NCI-H524 (cell line): Measurements from ENCODE around the gene ADGRD1.

Experiments used
- DNase-seq, 2 experiments: peaks; one replicate each; lab custom pipeline; 2025; lab: John Stamatoyannopoulos, UW

Gene ADGRD1

DNA sequence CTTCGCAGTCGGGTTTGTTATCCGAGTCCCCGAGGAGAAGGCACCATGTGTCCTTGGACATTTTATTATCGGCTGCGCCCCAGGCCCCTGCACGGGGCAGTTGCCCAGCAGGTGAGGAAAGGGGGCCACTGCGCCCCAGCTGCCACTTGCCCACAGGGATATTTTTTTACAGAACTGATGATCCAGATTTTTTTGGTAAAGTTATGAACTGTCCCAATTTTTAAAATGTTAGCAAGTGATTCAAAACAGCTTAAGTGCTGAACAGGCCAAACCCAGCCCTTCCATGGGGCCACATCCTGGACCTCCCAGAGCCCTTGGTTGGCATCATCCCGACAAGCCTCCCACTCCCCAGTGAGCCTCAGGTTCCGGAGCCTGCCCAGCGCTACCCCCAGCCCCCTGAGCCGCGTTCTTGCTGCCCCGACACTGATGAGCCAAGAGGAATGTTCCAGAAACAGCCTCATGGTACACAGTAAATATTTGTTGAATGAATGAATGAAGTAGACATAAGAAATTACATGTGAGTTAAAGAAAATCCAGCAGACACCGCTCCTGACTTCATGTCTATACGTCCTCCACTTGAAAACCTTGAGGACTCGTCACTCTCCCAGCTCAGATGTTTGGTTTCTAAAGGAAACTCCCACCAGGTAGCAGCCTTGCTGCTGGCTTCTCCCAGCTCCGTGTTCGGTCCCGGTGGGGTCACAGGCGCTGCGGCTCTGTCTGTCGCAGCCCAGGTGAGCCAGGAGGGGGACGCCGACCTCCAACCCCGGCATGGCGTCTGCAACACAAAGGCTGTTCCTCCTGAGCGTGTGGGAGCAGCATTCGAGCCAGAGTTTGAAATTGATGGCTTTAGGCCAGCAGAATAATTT is 88.5 kb downstream of the ADGRD1 start:
- DNase-seq: no peak

DNA sequence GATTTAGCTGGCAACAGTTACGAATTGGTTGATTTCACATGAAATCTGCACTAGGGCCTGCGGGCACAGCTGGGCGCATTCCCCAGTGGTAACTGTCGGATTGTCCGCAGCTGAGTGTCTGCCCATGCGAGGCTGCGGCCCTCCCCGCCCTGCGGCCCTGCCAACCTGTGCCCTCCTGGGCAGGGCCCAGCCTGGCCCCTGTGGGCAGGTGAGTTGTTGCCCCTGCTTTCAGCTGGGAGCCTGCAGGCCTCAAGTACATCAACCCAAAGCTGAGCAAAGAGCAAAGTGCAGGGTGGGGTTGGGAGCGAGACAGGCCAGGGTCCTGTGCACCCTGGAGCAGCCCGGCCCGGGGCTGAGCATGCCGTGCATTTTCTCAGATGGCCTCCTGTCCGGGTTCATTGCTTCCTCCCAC is 89.1 kb downstream of the ADGRD1 start:
- no peak for DNase-seq

DNA sequence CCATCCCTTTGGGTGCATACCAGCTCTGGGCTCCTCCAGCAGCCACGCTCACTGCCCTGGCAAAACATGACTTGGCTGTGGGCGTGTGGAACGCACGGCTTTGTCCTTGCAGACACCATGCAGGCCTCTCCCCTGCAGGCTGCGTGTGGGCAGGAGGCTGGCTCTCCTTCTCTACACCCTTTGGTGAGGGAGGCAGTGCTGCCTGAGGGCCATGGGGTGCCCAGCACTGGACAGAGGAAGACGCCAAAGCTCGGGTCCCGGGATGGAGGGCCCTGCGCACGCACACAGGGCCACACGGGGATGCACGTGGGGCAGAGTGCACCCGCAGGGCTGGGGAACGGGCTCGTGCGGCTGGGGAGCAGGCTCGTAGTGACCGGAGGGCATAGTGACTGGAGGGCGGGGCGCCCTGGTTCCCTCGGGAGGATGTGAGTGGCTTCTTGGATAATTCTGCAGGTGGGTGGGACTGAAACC is 89.7 kb downstream of the ADGRD1 start:
- DNase-seq: no peak

DNA sequence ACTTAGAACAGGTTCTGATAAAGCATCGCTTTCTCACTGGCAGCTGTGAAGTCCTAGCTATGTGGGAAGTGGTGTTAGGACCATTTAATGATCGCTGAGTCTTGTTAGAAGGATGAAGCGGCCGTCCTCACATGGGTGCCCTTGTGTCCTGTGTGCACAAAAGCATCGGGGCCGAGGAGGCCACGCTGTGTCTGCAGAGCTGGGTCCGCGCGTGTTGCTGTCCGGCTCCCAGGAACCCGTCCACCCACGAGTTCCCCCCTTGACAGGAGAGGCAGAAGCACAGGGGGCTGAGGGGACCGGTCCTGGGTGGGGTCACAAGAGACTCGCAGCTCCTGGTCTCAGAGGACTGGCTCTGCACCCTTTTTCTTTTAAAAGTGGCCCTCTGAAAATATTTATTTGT is 90.4 kb downstream of the ADGRD1 start:
- no peak for DNase-seq

DNA sequence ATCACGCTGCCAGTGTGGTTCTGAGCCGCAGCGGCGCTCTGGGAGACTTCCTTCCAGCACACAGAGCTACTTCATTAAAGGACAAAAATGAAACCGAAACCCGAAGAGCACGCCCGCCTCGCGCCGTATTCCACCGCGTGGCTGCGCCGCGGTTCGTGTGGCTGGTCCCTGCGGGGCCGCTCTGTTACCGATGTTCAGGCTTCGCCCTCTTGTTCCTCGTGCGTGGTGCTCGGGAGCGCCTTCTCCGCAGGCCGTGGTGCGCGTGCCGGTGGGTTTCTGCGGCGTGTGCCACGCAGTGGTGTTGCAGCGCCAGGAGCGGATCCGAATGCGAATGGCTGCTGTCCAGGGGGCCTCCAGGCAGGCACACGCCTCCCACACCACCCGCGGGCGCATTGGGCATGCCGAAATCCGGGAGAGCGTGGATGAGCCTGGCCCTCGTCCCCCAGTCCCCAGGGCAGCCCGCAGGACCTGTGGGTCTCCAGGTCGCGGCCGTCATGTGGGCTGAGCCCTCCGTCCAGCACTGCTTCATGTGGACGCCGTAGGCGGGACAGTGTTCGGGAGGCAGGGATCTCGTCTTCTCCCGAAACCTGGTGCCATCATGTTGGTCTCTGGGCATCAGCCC is 91.2 kb downstream of the ADGRD1 start:
- DNase-seq: no peak

DNA sequence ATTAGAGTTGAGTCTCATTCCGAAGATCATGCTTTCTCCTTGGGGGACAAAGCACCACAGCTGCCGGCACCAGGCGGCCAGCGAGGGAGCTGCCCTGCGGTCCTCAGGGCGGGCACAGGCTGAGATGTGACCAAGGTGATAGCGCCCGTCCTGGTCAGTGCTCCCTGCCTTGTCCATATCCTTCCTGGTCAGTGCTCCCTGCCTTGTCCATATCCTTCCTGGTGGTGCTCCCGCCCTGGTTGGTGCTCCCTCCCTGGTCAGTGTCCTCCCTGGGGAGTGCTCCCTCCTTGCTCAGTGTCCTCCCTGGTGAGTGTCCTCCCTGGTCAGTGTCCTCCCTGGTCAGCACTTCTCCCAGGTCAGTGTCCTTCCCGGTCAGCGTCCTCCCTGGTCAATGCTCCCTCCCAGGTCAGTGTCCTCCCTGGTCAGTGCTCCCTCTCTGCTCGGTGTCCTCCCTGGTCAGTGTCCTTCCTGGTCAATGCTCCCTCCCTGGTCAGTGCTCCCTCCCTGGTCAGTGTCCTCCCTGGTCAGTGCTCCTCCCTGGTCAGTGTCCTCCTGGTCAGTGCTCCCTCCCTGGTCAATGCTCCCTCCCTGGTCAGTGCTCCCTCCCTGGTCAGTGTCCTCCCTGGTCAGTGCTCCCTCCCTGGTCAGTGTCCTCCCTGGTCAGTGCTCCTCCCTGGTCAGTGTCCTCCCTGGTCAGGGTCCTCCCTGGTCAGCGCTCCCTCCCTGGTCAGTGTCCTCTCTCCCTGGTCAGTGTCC is 92.2 kb downstream of the ADGRD1 start:
- no peak for DNase-seq

DNA sequence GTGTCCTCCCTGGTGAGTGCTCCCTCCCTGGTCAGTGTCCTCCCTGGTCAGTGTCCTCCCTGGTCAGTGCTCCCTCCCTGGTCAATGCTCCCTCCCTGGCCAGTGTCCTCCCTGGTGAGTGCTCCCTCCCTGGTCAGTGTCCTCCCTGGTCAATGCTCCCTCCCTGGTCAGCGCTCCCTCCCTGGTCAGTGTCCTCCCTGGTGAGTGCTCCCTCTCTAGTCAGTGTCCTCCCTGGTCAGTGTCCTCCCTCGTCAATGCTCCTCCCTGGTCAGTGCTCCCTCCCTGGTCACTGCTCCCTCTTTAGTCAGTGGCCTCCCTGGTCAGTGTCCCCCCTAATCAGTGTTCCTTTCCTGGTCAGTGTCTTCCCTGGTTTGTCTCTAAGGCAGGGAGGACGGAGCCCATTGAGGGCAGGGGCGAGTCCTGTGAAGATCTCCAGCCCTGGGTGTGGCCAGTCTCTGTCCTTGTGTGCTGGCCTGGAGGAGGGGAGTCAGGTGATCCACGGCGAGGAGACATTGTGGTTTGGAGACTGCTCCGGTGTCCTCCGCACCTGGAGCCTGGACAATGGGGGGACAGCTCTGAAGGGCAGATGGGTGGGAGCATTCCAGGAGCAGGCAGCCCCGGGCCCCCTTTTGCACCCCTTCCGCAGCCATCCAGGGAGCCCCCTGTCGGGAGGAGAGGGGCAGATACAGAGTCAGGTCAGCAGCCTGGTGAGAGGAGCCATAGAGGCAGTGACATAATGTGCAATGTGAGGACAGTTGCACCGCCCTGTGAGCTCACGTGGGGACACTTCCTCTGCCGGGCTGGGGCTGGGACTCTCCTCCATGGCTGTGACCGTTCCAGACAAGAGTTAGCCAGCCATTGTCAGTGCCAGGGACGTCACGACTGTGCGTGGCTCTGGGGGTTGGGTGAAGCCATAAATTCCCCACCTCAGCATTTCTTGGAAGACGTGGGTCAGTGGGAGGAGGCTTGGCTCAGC is 93.4 kb downstream of the ADGRD1 start:
- no peak for DNase-seq

DNA sequence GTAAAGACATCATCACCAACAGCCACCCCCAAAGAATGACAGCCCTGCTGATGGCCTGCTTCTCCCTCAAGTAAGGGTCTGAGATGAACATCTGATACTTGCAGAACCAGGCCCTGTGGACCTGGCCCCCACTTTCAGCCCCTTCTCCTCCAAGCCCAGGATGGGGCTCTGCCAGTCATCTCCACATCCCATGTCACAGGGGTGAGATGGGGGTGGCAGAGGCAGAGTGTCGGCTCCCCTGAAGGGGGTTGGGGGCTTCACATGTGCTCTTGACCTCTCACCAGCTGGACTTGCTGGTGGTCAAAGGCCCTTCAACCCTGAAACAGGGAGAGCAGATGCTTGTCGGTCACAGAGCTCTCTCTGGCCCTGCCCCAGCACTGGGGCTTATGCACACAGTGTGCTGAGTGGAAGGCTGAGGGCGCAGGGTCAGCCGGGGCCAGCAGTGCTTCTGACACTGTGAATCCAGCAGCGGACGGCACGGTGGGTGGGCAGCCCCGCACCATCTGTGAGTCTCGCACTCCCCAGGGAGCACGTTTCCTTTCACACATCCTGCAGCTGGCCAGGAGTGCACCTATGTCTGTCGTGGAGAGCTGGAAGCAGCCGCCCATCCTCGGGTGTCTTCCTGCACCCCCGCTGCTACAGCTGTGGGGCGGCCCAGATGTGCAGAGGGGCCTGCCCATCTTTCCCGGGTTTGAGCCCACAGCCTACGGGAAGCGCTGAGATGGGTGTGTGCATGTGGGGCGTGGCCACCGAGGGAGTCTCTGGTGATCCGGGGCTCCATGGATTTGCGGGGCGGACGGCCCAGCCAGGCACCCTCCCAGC is 94.3 kb downstream of the ADGRD1 start:
- no peak for DNase-seq

DNA sequence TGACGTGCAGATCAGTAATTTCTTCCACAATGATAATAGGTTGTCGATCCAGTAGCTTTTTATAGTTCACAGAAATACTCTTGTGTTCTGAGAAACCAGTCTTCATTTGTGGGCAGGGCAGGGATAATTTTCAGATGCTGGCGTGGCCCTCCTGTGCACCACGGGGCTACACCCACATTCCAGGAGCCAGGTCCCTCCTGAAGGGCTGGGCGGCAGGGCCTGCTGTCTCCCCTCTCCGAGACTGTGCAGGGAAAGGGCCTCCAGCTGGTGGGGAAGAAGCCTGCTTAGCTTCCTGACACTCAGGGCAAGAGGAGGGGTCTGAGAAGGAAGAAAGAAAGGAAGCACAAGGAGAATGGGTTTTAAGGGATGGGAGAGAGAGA is 94.9 kb downstream of the ADGRD1 start:
- DNase-seq: no peak

DNA sequence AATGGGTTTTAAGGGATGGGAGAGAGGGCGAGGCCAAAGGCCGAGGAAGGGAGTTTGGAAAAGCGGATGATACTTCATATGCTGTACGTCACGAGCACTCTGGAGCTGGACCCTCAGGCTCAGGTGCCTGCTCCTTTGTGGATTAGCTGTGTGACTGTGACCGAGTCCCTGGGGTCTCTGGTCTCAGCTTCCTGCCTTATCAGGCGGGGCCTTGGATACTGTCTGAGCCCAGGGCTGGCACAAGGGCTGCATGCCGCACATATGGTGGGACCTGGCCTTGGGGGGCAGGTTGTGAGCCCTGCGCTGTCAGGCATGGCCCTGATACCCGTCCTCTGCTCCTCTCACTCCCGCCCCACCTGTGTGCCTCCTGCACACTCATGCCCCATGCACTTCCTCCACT is 95.3 kb downstream of the ADGRD1 start:
- DNase-seq: no peak

DNA sequence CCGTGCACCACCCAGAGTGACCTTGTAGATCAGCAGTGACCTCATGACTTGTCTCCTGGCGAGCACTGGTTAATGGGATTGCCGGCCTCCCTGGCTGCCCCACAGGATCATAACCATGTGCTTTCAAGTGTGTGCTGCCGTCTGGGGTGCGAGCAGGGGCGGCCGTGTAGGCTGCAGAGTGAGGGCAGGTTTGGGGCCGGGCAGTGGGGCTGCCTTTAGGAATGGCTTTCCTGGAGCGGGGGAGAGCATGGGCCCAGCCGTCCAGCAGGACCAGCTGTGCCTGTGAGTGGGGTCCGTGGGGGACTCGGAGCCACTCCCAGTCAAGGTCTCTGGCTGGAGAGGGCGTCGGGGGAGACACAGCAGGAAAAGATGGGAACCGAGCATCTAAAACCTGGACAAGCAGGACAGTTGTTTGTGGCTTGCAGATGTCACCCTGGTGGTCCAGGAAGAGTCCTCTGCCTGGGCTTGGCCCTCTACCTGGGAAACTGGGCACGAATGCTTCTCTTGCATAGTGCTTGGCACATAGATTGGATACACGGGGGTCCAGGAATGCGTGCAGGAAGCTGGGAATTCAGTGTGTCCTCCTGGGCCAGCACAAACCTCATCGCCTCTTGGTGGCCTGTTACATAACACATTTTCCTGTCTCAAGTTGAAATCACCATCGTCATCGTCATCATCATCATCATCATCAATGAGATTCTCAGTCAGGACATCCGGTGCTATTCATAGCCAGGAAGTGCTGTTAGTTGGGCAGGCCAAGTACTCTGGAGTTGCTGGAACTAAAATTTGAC is 96.0 kb downstream of the ADGRD1 start:
- DNase-seq: no peak

DNA sequence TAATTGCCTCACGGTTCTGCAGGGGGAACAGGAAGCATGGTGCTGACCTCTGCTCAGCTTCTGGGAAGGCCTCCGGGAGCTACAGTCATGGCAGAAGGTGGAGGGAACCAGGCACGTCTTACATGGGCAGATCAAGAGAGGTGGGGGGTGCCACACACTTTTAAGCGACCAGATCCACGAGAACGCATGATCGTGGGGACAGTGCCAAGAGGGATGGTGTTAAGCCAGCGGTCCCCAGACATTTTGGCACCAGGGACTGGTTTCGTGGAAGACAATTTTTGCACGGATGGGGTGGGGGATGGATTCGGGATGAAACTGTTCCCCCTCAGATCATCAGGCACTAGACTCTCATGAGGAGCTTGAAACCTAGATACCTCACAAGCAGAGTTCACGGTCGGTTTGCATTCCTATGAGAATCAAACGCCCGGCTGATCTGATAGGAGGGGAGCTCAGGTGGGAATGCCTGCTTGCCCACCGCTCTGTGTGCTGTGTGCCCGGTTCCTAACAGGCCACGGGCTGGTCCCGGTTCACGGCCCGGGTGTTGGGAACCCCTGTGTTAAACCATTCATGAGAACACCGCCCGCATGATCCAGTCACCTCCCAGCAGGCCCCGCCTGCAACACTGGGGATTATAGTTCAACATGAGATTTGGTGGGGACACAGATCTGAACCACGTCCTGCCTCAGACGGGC is 96.9 kb downstream of the ADGRD1 start:
- no peak for DNase-seq

DNA sequence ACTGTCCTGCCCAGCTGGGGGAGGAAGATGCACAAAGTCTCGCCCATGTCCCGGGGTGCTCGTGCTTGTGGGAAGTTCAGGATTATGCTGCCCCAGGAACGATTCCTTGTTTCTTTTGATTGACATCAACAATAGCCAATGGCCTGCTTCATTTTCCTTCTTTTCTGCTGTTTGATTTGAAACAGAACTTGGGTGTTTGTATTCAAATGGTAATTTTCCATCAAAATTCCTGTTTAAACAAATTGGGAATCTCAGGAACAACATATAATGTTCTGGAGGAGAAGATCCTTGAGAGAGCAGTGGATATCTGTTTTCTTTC is 97.4 kb downstream of the ADGRD1 start:
- no peak for DNase-seq

DNA sequence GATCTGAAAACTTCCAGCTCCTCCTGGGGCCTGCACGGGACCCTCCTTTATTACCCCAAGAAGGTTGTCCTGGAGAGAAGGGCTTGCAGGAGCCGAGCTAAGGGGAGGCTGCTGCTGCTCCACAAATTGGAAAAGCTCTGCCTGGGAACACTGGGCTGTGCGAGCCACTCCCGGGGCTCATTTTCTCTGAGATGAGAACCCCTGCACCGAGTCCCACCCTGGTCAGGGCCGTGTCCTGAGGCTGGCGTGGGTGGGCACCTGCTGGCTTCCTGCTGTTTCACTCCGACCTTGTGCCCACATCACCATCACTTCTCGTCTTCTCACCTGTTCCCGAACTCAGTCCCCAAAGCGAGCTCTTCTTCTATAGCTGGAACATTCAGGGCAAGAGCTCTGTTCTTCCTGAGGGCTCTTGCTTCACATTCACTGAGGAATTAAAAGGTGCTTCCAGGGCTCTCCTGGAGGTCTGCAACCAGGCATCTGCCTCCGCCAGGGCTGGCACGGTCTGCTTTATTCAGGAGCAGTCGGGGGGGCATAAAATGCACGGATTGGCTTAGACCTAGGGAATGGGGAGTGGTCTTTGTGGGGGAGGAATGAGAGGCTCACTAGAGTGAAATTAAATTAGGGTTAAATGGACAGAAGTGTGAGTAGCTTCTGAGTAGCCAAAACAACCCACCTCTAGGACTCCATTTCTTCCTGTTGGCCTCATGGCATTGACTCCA is 98.5 kb downstream of the ADGRD1 start:
- no peak for DNase-seq

DNA sequence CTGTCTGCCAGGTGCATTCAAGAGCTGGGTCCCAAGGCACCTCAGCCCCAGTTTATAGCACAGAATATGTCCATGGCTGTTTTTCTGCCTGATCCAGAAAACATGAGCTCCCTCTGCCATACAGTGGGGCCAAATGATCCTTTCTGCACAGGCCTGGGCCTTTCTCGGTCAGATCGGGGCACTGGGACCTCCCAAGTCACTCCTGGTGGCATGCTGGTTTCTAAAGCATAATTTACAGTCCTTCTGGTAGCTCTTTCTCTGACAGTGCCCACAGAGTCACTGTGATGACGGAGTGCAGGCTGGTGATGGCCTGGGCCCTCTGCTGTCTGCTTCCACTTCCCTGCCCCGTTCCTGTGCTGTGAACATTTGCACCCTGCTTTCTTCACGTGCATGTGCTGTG is 99.2 kb downstream of the ADGRD1 start:
- DNase-seq: no peak

DNA sequence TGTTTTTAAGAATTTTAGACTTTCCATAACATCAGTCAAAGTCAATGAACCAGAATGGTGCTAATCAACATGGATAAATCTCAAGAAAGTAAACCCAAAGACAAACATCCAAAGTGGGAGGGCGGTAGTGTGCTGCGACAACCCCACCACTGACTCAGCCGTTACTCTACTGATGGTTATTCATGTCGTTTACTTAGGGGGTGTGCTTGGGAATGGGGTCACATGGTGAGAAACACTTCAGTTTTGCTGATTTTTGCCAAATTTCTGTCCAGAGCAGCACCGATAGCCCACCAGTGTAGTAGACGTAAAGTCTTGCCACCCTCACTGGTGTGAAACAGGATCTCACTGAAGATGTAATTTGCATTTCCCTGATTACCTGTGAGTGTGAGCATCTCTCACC is 99.9 kb downstream of the ADGRD1 start:
- no peak for DNase-seq

DNA sequence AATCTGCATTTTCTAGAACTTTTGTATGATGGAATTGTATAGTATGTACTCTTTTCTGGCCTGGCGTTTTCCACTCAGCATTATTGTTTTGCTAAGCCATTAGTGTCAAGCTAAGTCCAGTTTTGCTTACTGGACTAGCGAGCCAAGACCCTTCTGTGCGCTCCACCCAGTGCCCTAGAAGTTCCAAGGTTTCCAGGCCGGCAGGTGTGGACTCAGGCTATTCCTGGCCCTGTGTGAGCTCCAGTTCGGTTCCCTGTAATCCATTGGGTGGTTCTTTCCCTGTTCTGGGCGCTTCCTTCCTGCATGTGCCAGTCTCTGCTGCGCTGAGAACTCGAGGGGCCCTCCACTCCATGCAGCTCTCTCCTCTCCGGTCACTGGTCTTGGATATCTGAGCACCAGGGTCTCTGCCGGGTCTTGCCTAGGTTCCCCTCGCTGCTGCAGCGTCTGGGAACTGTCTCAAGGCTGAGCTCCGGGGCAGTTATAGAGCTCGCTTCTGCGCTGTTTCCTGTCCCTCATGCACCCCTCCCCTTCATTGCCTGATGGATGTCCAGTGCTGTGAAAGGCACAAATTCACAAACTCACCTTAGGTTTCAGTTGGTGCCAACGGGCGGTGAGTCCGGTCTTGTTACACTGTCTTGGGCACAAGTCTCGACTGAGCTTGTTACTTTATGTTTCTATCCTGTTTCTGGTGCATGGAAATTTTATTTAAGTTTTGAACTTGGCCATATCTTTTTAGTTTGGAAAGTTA is 100.8 kb downstream of the ADGRD1 start:
- DNase-seq: no peak

DNA sequence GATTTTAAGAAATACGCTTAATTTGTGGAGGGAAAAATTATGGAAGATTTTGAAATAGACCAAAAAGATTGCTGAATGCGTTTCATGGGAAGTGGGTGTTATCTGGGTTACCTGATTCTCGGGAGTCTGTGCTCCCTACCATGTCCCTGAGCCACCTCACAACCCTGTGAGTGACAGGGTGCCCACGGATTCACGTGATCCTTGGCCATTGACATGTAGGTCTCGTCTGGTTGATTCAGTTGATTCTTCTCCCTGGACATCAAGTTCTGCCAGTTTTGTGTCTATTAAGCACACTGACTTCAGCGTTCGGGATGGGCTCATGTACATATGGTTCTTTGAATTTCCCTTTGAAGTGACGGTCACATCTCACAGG is 101.4 kb downstream of the ADGRD1 start:
- DNase-seq: no peak
